ENCODE measurements around the gene TGFB1.
"Not testable (repeated sequence)": the region's sequence is repeated elsewhere in the genome, so short reads cannot be mapped to it uniquely, and the experiment has no call there.

Gene TGFB1

GRCh38 chr19:41367848-41368301, 14.2 kb upstream of the TGFB1 start:
- no peak for DNase-seq

DNA sequence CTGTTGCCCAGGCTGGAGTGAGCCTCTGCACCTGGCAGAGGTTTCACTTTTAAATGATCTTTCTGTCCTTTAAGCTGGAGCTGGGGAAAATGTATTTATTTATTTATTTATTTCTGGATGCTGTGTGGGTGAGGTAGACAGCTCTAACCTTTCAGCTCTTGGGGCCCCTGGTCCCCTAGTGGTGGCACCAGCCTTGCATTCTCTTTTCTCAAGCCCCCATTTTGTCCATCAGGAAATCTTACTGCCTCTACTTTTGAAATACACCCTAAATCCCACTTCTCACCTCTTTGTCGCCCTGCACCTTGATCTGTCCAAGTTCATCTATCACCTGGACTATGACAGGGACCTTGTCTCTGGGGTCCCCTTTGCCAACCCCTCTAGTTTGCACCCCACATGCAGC, 12.4 kb upstream of the TGFB1 start:
- no peak for DNase-seq

DNA sequence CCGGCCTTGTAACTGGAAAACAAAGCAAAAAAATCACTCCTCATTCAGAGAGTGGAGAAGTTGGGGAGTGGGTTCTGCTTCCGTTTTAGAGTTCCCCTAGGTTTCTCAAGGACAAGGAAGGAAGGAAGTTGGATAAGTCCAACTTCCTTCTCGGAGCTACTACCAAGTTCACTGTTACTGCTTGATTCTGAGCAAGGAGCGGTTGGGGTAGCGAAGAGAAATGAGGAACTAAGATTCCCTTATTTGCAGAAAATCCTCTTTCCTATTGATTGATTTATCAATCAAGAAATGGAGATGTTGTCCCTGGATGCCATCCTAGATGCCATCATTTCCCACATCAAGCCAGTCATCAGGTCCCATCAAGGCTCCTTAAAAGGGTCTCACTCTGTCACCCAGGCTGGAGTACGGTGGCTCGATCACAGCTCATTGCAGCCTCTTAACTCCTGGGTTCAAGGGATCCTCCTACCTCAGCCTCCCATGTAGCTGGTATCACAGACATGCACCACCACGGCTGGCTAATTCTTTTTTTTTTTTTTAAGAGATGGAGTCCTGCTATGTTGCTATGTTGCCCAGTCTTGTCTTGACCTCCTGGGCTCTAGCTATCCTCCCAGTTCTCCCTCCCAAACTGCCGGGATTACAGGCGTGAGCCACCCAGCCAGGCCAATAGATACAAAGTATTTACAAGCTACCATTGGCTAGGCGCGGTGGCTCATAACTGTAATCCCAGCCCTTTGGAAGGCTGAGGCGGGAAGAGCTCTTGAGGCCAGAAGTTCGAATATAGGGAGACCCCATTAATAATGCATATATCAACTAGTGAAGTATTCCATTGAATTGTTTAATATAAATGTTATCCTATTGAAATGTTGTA, 11.0 kb upstream of the TGFB1 start:
- DNase-seq, result no peak

- peak; percentile 94 for DNase-seq
Observed at GRCh38 chr19:41363753-41364523, 10.2 kb upstream of the TGFB1 start, which contains the start of gene B9D2. Gene B9D2, minus strand, starts transcription at chr19:41364149. Its CDS starts 630 bp downstream, at chr19:41363519.

DNA sequence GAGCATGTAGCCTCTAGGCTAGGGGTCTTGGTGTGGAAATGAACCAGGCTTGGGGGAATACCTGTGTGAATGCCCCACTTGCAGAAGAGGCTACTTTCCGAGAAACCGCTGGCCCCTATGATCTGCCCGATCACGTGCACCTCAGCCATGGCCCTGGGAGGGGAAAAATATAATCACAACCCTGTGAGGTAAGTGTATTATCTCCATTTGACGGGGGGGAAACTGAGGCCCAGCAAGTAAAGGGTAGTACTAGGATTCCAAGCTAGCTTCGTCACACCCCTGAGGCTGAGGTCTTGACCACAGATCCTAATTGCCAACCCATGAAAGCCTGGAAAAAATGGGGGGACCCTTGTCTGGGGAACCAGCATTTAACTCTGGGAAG, 9.6 kb upstream of the TGFB1 start:
- no peak for DNase-seq

GRCh38 chr19:41362143-41362847, 8.6 kb upstream of the TGFB1 start:
- DNase-seq, result no peak

DNA sequence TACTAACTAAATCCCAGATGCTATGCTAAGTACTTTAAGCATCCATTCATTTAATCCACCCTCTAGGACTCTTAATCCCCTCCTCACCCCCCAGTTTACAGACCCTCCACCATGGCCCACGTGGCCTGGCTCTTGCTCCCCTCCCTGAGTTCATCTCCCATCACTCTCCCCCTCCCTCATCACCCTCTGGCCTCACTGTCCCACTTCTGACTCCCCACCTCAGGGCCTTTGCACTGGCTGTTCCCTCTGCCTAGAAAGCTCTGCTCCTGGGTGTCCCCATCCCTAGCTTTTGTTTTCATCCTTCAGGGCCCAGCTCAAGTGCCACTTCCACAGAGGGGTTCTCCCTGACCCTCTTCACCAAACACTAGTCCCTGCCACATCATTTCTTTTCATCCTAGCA, 6.0 kb upstream of the TGFB1 start:
- DNase-seq, result no peak

GRCh38 chr19:41357746-41358145, 4.0 kb upstream of the TGFB1 start:
- DNase-seq, result no peak

DNA sequence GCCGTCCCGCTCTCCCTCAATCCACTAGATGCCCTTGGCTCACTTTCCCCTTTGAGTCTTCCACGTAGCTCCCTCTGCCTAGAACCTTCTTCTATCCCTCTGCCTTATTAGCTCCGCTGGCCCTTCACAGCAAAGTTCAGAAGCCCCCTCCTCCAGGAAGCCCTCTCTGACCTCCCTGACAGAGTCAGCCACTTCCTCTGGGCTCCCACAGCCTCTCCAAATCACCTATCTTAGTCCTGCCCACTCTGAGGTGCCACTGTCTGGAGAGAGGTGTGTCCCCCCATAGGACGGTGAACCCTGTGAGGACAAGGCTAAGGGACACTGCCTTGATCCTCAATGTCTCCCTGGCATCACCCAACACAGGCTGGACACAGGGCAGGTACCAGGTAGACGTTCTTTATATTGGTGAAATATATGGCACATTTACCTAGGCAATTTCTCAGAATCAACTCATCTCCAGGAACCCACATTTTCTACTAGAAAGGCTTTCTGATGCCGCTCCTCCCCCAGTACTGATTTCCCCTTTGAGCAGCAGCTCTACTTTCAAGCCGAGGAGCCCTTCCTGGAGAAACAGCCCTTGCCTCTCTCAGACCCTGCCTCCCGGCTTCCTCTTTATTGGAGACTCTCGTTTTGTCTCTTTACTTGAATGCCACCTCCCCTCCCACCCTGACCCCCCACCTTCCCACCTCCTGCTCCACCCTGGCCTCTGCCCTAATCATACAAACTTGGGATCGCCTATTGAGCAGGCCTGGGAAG, 3.4 kb upstream of the TGFB1 start:
- DNase-seq, result no peak

GRCh38 chr19:41355802-41356201, 2.1 kb upstream of the TGFB1 start:
- DNase-seq, result no peak

DNA sequence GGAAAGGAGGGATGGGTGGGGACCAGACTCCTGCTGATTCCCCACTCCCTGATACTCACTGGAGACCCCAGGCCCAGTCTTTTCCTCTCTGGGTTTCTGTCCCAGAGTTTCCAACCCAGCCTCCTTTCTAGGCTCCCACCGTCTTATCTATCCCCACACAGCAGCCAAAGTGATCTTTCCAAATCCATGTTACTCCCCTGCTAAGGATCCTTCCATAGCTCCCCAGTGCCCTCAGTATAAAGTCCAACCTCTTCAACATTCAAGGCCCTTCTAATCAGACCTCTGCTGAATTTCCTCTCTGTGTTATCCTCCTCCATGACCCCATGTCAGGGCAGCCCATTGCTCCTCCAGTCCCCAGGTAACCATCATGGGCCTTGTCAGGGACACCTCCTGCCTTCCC, 1.3 kb upstream of the TGFB1 start:
- DNase-seq, result no peak

- DNase-seq, result no peak
Observed at GRCh38 chr19:41354343-41354953, 726 bp upstream of the TGFB1 start.

DNA sequence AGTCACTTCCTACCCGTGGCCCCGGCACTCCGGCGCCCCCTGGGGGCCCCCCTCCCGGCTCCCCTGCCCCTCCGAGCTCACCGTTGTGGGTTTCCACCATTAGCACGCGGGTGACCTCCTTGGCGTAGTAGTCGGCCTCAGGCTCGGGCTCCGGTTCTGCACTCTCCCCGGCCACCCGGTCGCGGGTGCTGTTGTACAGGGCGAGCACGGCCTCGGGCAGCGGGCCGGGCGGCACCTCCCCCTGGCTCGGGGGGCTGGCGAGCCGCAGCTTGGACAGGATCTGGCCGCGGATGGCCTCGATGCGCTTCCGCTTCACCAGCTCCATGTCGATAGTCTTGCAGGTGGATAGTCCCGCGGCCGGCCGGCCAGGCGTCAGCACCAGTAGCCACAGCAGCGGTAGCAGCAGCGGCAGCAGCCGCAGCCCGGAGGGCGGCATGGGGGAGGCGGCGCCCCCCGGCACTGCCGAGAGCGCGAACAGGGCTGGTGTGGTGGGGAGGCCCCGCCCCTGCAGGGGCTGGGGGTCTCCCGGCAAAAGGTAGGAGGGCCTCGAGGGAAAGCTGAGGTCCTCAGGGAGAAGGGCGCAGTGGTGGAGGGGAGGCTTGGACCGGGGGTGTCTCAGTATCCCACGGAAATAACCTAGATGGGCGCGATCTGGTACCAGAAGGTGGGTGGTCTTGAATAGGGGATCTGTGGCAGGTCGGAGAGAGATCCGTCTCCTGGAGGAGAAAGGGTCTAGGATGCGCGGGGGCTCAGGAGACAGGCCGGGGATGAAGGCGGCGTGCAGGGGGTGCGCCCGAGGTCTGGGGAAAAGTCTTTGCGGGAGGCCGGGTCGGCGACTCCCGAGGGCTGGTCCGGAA, 885 bp downstream of the TGFB1 start:
- no peak for DNase-seq

DNA sequence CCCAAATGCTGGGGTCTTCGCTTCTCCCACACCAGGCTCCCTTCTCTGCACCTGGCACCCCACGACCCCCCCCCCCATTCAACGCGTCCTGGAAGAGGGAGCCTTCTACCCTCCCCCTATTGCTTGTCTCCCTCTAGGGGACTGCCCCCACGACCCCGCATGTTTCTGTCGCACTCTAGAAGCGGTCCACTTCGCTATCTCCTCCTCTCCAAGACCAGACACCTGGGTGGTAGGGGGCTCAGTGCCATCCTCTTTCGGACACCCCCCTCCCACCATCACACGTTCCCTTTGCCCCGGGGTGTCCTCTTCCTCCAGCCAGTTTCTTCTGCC, 1.5 kb downstream of the TGFB1 start:
- no peak for DNase-seq

GRCh38 chr19:41351339-41352245, 2.1 kb downstream of the TGFB1 start:
- DNase-seq, result no peak

DNA sequence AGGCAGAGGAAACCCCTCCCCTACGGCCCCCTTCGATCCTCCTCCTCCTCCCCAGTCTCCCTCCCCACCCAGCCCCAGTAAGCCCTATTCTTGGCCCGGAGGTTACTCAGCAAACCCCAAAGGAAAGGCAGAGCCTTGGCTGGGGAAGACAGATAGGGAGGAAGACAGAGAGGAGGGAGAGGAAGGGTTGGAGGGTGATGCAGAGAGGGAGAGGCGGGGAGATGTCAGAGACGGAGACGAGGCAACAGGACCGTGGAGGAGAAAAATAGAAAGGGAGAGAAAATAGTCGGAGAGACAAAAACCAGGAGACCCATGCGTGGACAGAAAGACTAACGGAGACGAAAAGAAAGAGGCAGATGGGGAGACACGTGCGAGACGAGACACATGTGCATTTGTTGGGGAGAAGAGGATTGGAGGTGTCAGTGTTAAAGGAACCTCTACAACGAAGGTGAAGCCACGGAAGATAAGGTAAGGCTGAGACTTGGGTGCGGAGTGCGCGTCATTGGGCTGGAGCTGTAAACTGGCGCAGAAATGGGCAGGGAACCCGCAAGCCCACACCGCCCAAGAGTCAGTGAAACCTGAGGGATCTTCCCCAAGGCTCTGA, 2.9 kb downstream of the TGFB1 start:
- no peak for DNase-seq

DNA sequence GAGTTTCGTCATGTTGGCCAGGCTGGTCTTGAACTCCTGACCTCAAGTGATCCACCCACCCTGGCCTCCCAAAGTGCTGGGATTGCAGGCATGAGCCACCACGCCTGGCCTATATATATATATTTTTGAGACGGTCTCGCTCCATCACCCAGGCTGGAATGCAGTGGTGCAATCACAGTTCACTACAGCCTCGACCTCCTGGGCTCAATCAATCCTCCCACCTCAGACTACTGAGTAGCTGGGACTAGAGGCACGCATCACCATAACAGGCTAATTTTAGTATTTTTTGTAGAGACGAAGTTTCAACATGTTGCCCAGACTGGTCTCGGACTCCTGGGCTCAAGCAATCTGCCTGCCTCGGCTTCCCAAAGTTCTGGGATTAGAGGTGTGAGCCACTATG, 6.8 kb downstream of the TGFB1 start:
- not testable (repeated sequence) for DNase-seq

GRCh38 chr19:41344162-41344561, 9.6 kb downstream of the TGFB1 start:
- DNase-seq, result no peak

GRCh38 chr19:41341669-41342490, 11.8 kb downstream of the TGFB1 start:
- DNase-seq, result no peak

Measured in NCI-H187 treated with DMSO at 0.1 percent for 48 hours (cell line).